K562 (cell line): ENCODE measurements around the gene SLC66A3. TPM values are rescaled to one million over a fixed set of nuclear protein-coding genes. Genes with fewer than 3 reads are reported as not detected.

Experiments
- ATAC-seq: fragments of 200-7000 bp; cut with Tn5 transposase; 3 replicates; pipeline ENCODE4 v1.9.1; 2020; ENCODE audit warnings: moderate library complexity
- BruUV-seq: library from RNA; stranded (reverse); fragments of 400-500 nt; replicated peaks from 2 replicates; lab custom pipeline; 2021; lab: Mats Ljungman, UMichigan
- CTCF ChIA-PET: fragments of 300-600 bp; formaldehyde crosslinking; extraction: SDS; loops from one replicate; lab custom pipeline; 2021; ENCODE audit warnings: low intra/inter-chr PET ratio; lab: Yijun Ruan, JAX
- POLR2A ChIA-PET: fragments of 300-600, 350-650 bp; sonication (Branson Sonifier 250); formaldehyde crosslinking; extraction: SDS; loops from one replicate; lab custom pipeline; 2021; ENCODE audit warnings: antibody characterized with exemption, inconsistent platforms; lab: Yijun Ruan, JAX
- DNase-seq, 4 experiments: peaks; one replicate each; pipeline versions ENCODE4 v3.0.0 to v3.0.0-alpha.2; 2011 to 2018; ENCODE audit warnings: low spot score in 3 of 4, mixed read lengths in 3 of 4; ENCODE audit errors: extremely low read depth in 1 of 4
- FAIRE-seq: peaks from 2 replicates; lab custom pipeline; 2011; peaks lifted over from hg19 to GRCh38; lab: Jason Lieb, UNC
- H2AFZ ChIP-seq: 2 replicates; pipeline ENCODE4 v1.6.0; 2011; ENCODE audit warnings: low read depth, low read length, control low read depth, inconsistent platforms
- H3K27ac ChIP-seq: fragments of 200-600 bp; 3 replicates; pipeline ENCODE4 v1.8.0; 2011; ENCODE audit warnings: low read depth, mild to moderate bottlenecking, control low read depth, inconsistent platforms, low read length, moderate library complexity, mixed read lengths; ENCODE audit errors: extremely low read depth
- H3K27me3 ChIP-seq, 2 experiments: fragments of 300-600 bp in 1 of 2; 2 replicates in 1 of 2; 3 replicates in 1 of 2; pipeline versions ENCODE4 v1.6.0 to v1.8.0; 2011; ENCODE audit warnings: inconsistent platforms in 2 of 2, low read length in 2 of 2, mild to moderate bottlenecking in 1 of 2, mixed read lengths in 1 of 2, moderate library complexity in 1 of 2; ENCODE audit not compliant: control insufficient read depth in 2 of 2, insufficient read depth in 2 of 2
- H3K36me3 ChIP-seq: fragments of 300-600 bp; 3 replicates; pipeline ENCODE4 v1.8.0; 2011; ENCODE audit warnings: mild to moderate bottlenecking, low read length, inconsistent platforms; ENCODE audit not compliant: control insufficient read depth, insufficient read depth
- H3K4me1 ChIP-seq, 2 experiments: fragments of 200-600 bp in 1 of 2; replicated peaks in 1 of 2; 2 replicates in 1 of 2; 3 replicates in 1 of 2; pipeline versions ENCODE4 v1.5.1 to v1.8.0; 2011; ENCODE audit warnings: inconsistent platforms in 2 of 2, low read length in 2 of 2, mild to moderate bottlenecking in 1 of 2, mixed read lengths in 1 of 2, moderate library complexity in 1 of 2; ENCODE audit not compliant: control insufficient read depth in 2 of 2, insufficient read depth in 2 of 2
- H3K4me2 ChIP-seq: 2 replicates; pipeline ENCODE4 v1.6.1; 2011; ENCODE audit warnings: low read length, control low read depth, inconsistent platforms, mixed read lengths; ENCODE audit not compliant: insufficient read depth
- H3K4me3 ChIP-seq: fragments of 200-600 bp; sonication (generic), shearing (Covaris generic); 2 replicates; pipeline ENCODE4 v1.5.1; 2016; ENCODE audit warnings: control low read depth, inconsistent platforms
- H3K79me2 ChIP-seq: fragments of 200-600 bp; 3 replicates; pipeline ENCODE4 v1.8.0; 2011; ENCODE audit warnings: low read length, inconsistent platforms; ENCODE audit not compliant: control insufficient read depth, insufficient read depth
- H3K9ac ChIP-seq, 2 experiments: 2 replicates each; pipeline versions ENCODE4 v1.6.0 to v1.6.1; 2011; ENCODE audit warnings: low read depth in 2 of 2, low read length in 2 of 2, control low read depth in 1 of 2, inconsistent platforms in 1 of 2, mild to moderate bottlenecking in 1 of 2, mixed read lengths in 1 of 2; ENCODE audit not compliant: insufficient read depth in 1 of 2
- H3K9me1 ChIP-seq: one replicate; pipeline ENCODE4 v1.6.0; 2011; ENCODE audit warnings: inconsistent platforms, mild to moderate bottlenecking, low read length, moderate library complexity; ENCODE audit not compliant: control insufficient read depth, insufficient read depth
- H3K9me3 ChIP-seq: replicated peaks from 2 replicates; pipeline ENCODE4 v1.5.1; 2011; ENCODE audit warnings: low read depth, low read length, inconsistent platforms; ENCODE audit not compliant: control insufficient read depth, insufficient read depth
- H4K20me1 ChIP-seq: replicated peaks from 2 replicates; pipeline ENCODE4 v1.6.1; 2011; ENCODE audit warnings: low read length, inconsistent platforms, mixed read lengths; ENCODE audit not compliant: control insufficient read depth, insufficient read depth
- CC2D1A ChIP-seq: fragments of 450-650 bp; IDR thresholded peaks from 2 replicates; pipeline ENCODE4 v1.6.1; 2017; ENCODE audit warnings: mild to moderate bottlenecking
- CGGBP1 ChIP-seq: fragments of 250-450 bp; sonication (Bioruptor Pico); IDR thresholded peaks from 2 replicates; pipeline ENCODE4 v1.9.0; 2021; ENCODE audit warnings: mild to moderate bottlenecking
- DLX4 ChIP-seq: fragments of 250-450 bp; sonication (Bioruptor Pico); IDR thresholded peaks from 2 replicates; pipeline ENCODE4 v1.6.1; 2021; ENCODE audit warnings: mild to moderate bottlenecking
- DPF2 ChIP-seq: fragments of 450-650 bp; IDR thresholded peaks from 2 replicates; pipeline ENCODE4 v1.6.1; 2016
- E2F5 ChIP-seq: sonication (generic); formaldehyde crosslinking; IDR thresholded peaks from 2 replicates; pipeline ENCODE4 v1.8.0; 2022; ENCODE audit warnings: mild to moderate bottlenecking, missing genetic modification reagents
- FOXJ2 ChIP-seq: fragments of 200-800 bp; sonication (Bioruptor generic); IDR thresholded peaks from 2 replicates; pipeline ENCODE4 v1.6.1; 2016; ENCODE audit warnings: missing genetic modification characterization, missing compliant biosample characterization
- GABPA ChIP-seq: fragments of 200-800 bp; sonication (Bioruptor generic); conservative IDR thresholded peaks from 2 replicates; pipeline ENCODE4 v1.6.1; 2016; ENCODE audit warnings: low read depth, missing genetic modification characterization, missing compliant biosample characterization
- HCFC1 ChIP-seq: IDR thresholded peaks from 2 replicates; pipeline ENCODE4 v1.6.1; 2012; ENCODE audit warnings: low read depth, low read length, improper control_type of control experiment
- HMBOX1 ChIP-seq: sonication (generic); IDR thresholded peaks from 2 replicates; pipeline ENCODE4 v1.6.1; 2016
- HSF4 ChIP-seq: fragments of 250-450 bp; sonication (Bioruptor Pico); IDR thresholded peaks from 2 replicates; pipeline ENCODE4 v2.1.2; 2022; ENCODE audit warnings: mild to moderate bottlenecking, moderate library complexity, borderline replicate concordance
- LCOR ChIP-seq: sonication (generic); formaldehyde crosslinking; IDR thresholded peaks from 2 replicates; pipeline ENCODE4 v1.8.0; 2022; ENCODE audit warnings: mild to moderate bottlenecking, missing genetic modification reagents
- MED1 ChIP-seq: sonication (generic); formaldehyde crosslinking; IDR thresholded peaks from 2 replicates; pipeline ENCODE4 v1.8.1; 2023; ENCODE audit warnings: missing genetic modification reagents, borderline replicate concordance
- NR3C1 ChIP-seq: sonication (generic); formaldehyde crosslinking; IDR thresholded peaks from 2 replicates; pipeline ENCODE4 v1.8.1; 2022; ENCODE audit warnings: missing genetic modification reagents
- POLR3G ChIP-seq: IDR thresholded peaks from 2 replicates; pipeline ENCODE4 v1.6.1; 2011; ENCODE audit not compliant: insufficient read length, insufficient replicate concordance; ENCODE audit errors: extremely low read depth
- TAF15 ChIP-seq: fragments of 200-400 bp; formaldehyde crosslinking; IDR thresholded peaks from 2 replicates; pipeline ENCODE4 v1.6.1; 2017; ENCODE audit warnings: mild to moderate bottlenecking, low read depth, low read length, moderate library complexity
- TEAD4 ChIP-seq, 2 experiments: sonication (generic) in 1 of 2; formaldehyde crosslinking in 1 of 2; IDR thresholded peaks; 2 replicates each; pipeline versions ENCODE4 v1.6.1 to v1.8.0; 2012 to 2022; ENCODE audit warnings: borderline replicate concordance in 1 of 2, inconsistent platforms in 1 of 2, low read length in 1 of 2, mild to moderate bottlenecking in 1 of 2, missing genetic modification reagents in 1 of 2
- YBX1 ChIP-seq: fragments of 450-650 bp; IDR thresholded peaks from 2 replicates; pipeline ENCODE4 v1.7.1; 2016; ENCODE audit warnings: mild to moderate bottlenecking
- ZBTB17 ChIP-seq: fragments of 450-650 bp; formaldehyde crosslinking; IDR thresholded peaks from 2 replicates; pipeline ENCODE4 v1.4.0; 2020; ENCODE audit warnings: mild to moderate bottlenecking
- ZNF134 ChIP-seq: fragments of 250-450 bp; sonication (Bioruptor Pico); conservative IDR thresholded peaks from 2 replicates; pipeline ENCODE4 v1.4.0; 2020
- ZNF239 ChIP-seq: fragments of 250-450 bp; sonication (Bioruptor Pico); IDR thresholded peaks from 2 replicates; pipeline ENCODE4 v1.4.0; 2020; ENCODE audit warnings: mild to moderate bottlenecking
- ZNF551 ChIP-seq: fragments of 250-450 bp; sonication (Bioruptor Pico); IDR thresholded peaks from 2 replicates; pipeline ENCODE4 v1.5.0; 2021; ENCODE audit warnings: mild to moderate bottlenecking, moderate library complexity
- WGBS: fragments of 100-300 bp; shearing (Covaris generic); methylation state at CpG from one replicate; pipeline ENCODE4 v1.1.6; 2016; ENCODE audit warnings: low coverage, mixed read lengths; ENCODE audit not compliant: insufficient coverage; ENCODE audit errors: missing lambda C conversion rate; 5-methylcytosine and 5-hydroxymethylcytosine counted together
- in situ Hi-C: fragments of 300-500 bp; cut with MboI; formaldehyde crosslinking; loops from 4 replicates; pipeline ENCODE4 v1.15.0; 2018; ENCODE audit warnings: inconsistent platforms, mixed read lengths
- intact Hi-C: fragments of 100-400 bp; cut with micrococcal nuclease; formaldehyde crosslinking; loops from 2 replicates; pipeline ENCODE4 v1.14.2; 2022
- polyA plus RNA-seq, 8 experiments: library from polyadenylated mRNA; depleted of rRNA in 4 of 8; stranded (reverse) in 5 of 8; unstranded in 3 of 8; fragments of >200 nt; fragmentation: Nextera tagmentation in 2 of 8; fragmentation: Illumina TruSeq in 1 of 8; extraction: Ambion mirVana in 2 of 8; extraction: Trizol in 1 of 8; gene quantifications; 2 replicates each; pipeline versions ENCODE4 v1.2.1 to v1.2.3, GENCODE V29; 2011 to 2014; ENCODE audit warnings: inconsistent platforms in 1 of 8, missing spikeins in 1 of 8
- total RNA-seq, 7 experiments: library from RNA; depleted of rRNA in 6 of 7; stranded (reverse); fragments of >200 nt in 6 of 7; fragmentation: Illumina TruSeq in 2 of 7; extraction: Trizol in 2 of 7; gene quantifications; 2 replicates each; pipeline versions ENCODE4 v1.2.1 to v1.2.3, GENCODE V29; 2011 to 2021; ENCODE audit warnings: low replicate concordance in 1 of 7

The SLC66A3 gene
- total and polyA plus RNA-seq, 9 of the 15 experiments (the other 6 are each of a cell fraction or from before 2014, with no cell fraction given), result 2.8 to 30.0 (median 9.1) TPM

GRCh38 chr2:11187083-11187619 is 31.9 kb downstream of the SLC66A3 start:
- ATAC-seq, result peak; percentile 88
- no TSS peak for BruUV-seq
- Histone ChIP-seq H2AFZ (no peak overlapping the region), H3K9ac (no peak overlapping the region), H3K4me2 (no peak overlapping the region), H3K9me1 (no peaks in the 10 kb centered on the region), H4K20me1 (no peaks in the 10 kb centered on the region), H3K79me2 (no peaks in the 10 kb centered on the region), H3K4me3 (no peak overlapping the region), H3K27me3 (no peaks in the 10 kb centered on the region), H3K4me1 (peaks cover 0 to 13% of the 10 kb centered on the region in 2 experiments; a peak in 2 of 5 replicates), H3K9me3 (no peaks in the 10 kb centered on the region), H3K27ac (peak overlapping the region; percentile 57; the same call in 2 of the 3 replicates), H3K36me3 (peaks cover 35% of the 10 kb centered on the region; the same call in 2 of the 3 replicates)
- FAIRE-seq, result peak; percentile 29
- peak in 1 of 4 experiments; percentile 47 for DNase-seq
- intact Hi-C loops (no loop called here), in situ Hi-C loops (no loop called here)
- WGBS, result 44% methylated on average over 7 of the region's 7 CpGs
- ChIA-PET CTCF (no interaction called here), POLR2A (interaction anchor here (0.5 kb wide), 1 partner anchor 32 kb away, joined by 3 read pairs; no protein-coding TSS in a partner anchor)
- TF ChIP-seq ZNF239 (CRISPR knock-in tag) (peak; percentile 5; the same call in 1 of the 2 replicates), TEAD4 (IDR thresholded peaks at IDR 0.05; ENCODE audit: low read length) (peak; percentile 40; the same call in 1 of the 2 replicates), TEAD4 (CRISPR knock-in tag; IDR thresholded peaks at IDR 0.05; ENCODE audit: borderline replicate concordance) (no peak), TAF15 (no peak), CGGBP1 (no peak), HMBOX1 (peak; percentile 78), DPF2 (peak; percentile 83), DLX4 (CRISPR knock-in tag) (no peak), MED1 (CRISPR knock-in tag) (no peak), GABPA (tag) (no peak), NR3C1 (CRISPR knock-in tag) (no peak), YBX1 (no peak), ZNF551 (CRISPR knock-in tag) (no peak), HSF4 (CRISPR knock-in tag) (no peak), CC2D1A (no peak), HCFC1 (no peak), ZNF134 (no peak), FOXJ2 (peak; percentile 71), POLR3G (no peak), ZBTB17 (CRISPR knock-in tag) (no peak), LCOR (CRISPR knock-in tag) (0 out of 2 replicates have a peak, but pooled peaks have one; percentile 19), E2F5 (CRISPR knock-in tag) (no peak)
